Muscle layer of colon (tissue), 2 donors: ENCODE results near the gene TRPV3.

ENCODE experiments used
- H3K27ac ChIP-seq: one replicate; pipeline ENCODE4 v1.7.0; 2013; ENCODE audit warnings: low read depth, mild to moderate bottlenecking, low read length, moderate library complexity
- H3K27me3 ChIP-seq, 2 donors: one replicate each; pipeline ENCODE4 v1.7.0; 2013; ENCODE audit warnings: low read length in 2 of 2, mild to moderate bottlenecking in 2 of 2; ENCODE audit not compliant: insufficient read depth in 2 of 2, control insufficient read depth in 1 of 2
- H3K36me3 ChIP-seq: one replicate; pipeline ENCODE4 v1.7.0; 2013; ENCODE audit warnings: mild to moderate bottlenecking, low read length; ENCODE audit not compliant: insufficient read depth
- H3K4me1 ChIP-seq: one replicate; pipeline ENCODE4 v1.7.0; 2013; ENCODE audit warnings: mild to moderate bottlenecking, low read length; ENCODE audit not compliant: insufficient read depth
- H3K4me3 ChIP-seq, 2 donors: one replicate each; pipeline ENCODE4 v1.7.0; 2013; ENCODE audit warnings: low read length in 2 of 2, low read depth in 1 of 2, mild to moderate bottlenecking in 1 of 2, moderate library complexity in 1 of 2
- H3K9ac ChIP-seq: one replicate; pipeline ENCODE4 v1.7.0; 2013; ENCODE audit warnings: low read length
- H3K9me3 ChIP-seq: one replicate; pipeline ENCODE4 v1.7.0; 2013; ENCODE audit warnings: mild to moderate bottlenecking, low read length
- donor health status: abdominal sarcoma.
- donor health status: Adenocarcinoma of cecum.

TRPV3 gene

GRCh38 chr17:3543453-3543852, 14.2 kb downstream of the TRPV3 start:
- no peak overlapping the region for H3K27ac ChIP-seq
- H3K4me3 ChIP-seq = no peak overlapping the region
- no peaks in the 10 kb centered on the region for H3K36me3 ChIP-seq
- H3K4me1 ChIP-seq = no peaks in the 10 kb centered on the region
- no peaks in the 10 kb centered on the region for H3K9me3 ChIP-seq
- H3K9ac ChIP-seq = no peak overlapping the region
- H3K27me3 ChIP-seq = no peaks in the 10 kb centered on the region

GRCh38 chr17:3542410-3543088, 15.1 kb downstream of the TRPV3 start:
- Histone ChIP-seq H3K4me3 (no peak overlapping the region), H3K9me3 (no peaks in the 10 kb centered on the region), H3K36me3 (no peaks in the 10 kb centered on the region), H3K27ac (no peak overlapping the region), H3K9ac (no peak overlapping the region), H3K4me1 (no peaks in the 10 kb centered on the region), H3K27me3 (no peaks in the 10 kb centered on the region)

DNA sequence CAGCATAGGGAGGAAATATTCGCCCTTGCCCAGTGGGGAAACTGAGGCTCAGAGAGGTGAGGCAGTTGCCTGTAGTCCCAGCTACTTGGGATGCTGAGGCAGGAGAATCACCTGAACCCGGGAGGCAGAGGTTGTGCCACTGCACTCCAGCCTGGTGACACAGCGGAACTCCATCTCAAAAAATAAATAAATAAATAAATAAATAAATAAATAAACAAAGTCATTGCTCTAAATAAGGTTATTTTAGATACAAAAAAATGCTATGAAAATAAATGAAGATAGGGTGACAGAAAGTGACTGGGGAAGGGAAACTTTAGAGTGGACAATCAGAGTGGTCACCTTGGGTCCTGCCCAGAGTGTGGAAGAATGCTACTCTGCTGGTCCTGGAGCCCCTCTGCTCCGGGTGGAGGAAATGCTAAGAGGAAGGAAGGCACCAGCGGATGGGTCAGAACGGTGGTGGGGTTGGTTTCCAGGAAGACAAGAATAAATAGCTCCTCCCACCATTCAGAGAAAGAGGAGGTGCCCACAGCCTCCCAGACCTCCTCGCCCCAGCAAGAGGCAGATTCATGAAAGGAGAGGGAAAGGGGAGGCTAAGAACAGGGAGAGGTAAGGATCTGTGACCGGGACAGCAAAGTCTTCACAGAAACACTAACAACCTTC, 17.6 kb downstream of the TRPV3 start:
- H3K9ac ChIP-seq = no peak overlapping the region
- H3K9me3 ChIP-seq = no peaks in the 10 kb centered on the region
- H3K4me3 ChIP-seq = no peak overlapping the region
- no peaks in the 10 kb centered on the region for H3K36me3 ChIP-seq
- peaks cover 0 to 8% of the 10 kb centered on the region in 2 donors for H3K27me3 ChIP-seq
- H3K4me1 ChIP-seq = no peaks in the 10 kb centered on the region
- H3K27ac ChIP-seq = no peak overlapping the region

- Histone ChIP-seq H3K9me3 (no peaks in the 10 kb centered on the region), H3K4me3 (no peak overlapping the region), H3K36me3 (no peaks in the 10 kb centered on the region), H3K27me3 (peaks cover 0 to 8% of the 10 kb centered on the region in 2 donors), H3K27ac (no peak overlapping the region), H3K4me1 (no peaks in the 10 kb centered on the region), H3K9ac (no peak overlapping the region)
Observed at GRCh38 chr17:3536716-3537115, 20.9 kb downstream of the TRPV3 start.

DNA sequence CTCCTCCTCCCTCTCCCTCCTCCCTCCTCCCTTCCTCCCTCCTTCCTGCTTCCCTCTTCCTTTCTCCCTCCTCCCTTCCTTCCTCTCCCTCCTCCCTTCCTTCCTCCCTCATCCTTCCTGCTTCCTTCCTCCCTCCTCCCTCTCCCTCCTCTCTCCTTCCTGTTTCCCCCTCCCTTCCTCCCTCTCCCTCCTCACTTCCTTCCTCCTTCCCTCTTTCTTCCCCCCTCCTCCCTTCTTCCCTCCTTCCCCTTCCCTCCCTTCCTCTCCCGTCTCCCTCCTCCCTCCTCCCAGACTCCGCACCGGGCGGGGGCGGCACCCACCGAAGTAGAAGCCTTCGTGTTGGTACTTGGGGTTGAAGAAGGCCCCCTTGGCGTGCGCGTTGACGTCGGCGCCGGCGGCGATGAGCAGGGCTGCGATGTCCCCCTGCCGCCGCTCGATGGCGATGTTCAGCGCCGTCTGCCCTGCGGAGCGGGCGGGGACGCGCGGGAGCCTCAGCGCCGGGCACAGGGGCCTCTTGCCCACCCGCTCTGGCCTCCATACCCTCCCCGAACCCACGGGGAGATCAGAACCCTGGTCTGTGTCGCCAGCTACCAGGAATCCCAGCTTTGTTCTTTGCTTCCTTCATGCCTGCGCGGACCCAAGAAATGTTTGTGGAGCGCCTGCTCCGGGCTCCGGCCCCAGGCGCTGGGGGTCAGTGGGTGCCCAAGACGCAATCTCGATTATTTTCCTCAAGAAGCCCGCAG, 22.2 kb downstream of the TRPV3 start:
- Histone ChIP-seq H3K36me3 (no peaks in the 10 kb centered on the region), H3K9ac (no peak overlapping the region), H3K4me3 (peak overlapping the region; percentile 32 to 41), H3K27me3 (peaks cover 0 to 8% of the 10 kb centered on the region in 2 donors), H3K9me3 (no peaks in the 10 kb centered on the region), H3K27ac (peak overlapping the region; percentile 24), H3K4me1 (no peaks in the 10 kb centered on the region)

DNA sequence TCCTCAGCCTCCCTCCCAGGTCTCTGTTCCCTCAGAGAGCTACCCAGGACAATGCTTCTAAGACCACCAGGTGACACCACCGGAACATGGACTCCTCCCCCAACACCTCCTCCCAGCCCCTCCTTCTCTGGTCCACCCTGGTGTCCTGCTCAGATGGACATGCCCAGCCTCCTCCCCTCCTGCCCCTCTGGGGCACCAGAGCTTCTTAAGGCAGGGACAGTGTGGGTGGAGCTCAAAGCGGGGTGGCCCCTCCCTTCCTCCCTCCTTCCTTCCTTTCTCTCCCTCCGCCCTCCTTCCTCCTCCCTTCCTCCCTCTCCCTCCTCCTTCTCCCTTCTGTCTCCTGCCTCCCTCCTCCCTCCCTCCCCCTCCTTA, 22.7 kb downstream of the TRPV3 start:
- no peak overlapping the region for H3K9ac ChIP-seq
- H3K27me3 ChIP-seq = peaks cover 0 to 8% of the 10 kb centered on the region in 2 donors
- no peak overlapping the region for H3K4me3 ChIP-seq
- H3K4me1 ChIP-seq = no peaks in the 10 kb centered on the region
- H3K27ac ChIP-seq = no peak overlapping the region
- H3K9me3 ChIP-seq = no peaks in the 10 kb centered on the region
- H3K36me3 ChIP-seq = no peaks in the 10 kb centered on the region

DNA sequence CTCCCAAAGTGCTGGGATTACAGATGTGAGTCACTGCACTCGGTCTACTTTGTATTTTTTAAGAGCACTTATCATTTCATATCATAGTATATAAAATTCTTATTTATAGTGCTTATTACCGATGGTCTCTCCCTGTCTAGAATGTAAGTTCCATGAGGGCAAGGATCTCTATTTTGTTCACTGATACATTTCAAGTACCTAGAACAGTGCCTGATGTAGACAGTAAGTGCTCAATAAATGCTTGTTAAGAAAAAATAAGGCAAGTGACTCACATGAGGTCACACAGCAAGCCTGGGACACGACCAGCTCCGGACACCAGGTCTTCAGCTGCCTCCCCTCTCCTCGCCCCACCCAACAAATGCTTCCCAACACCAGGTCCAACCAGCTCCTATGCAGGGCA, 23.9 kb downstream of the TRPV3 start:
- Histone ChIP-seq H3K4me1 (no peaks in the 10 kb centered on the region), H3K36me3 (no peaks in the 10 kb centered on the region), H3K27ac (no peak overlapping the region), H3K9ac (no peak overlapping the region), H3K27me3 (peaks cover 0 to 8% of the 10 kb centered on the region in 2 donors), H3K4me3 (no peak overlapping the region), H3K9me3 (no peaks in the 10 kb centered on the region)

DNA sequence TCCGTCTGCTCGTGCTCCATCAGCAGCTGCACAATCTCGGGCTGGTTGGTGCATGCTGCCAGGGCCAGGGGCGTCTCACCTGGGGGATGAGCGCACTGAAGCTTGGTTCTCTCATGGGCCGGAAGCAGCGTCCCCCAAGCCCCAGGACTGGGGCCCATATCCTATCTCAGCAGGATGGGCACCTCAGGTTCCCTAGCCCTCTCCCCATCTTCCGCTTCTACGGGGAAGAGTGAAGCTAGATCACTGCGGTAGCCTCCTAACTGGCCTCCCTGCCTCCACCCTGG, 24.8 kb downstream of the TRPV3 start:
- peaks cover 0 to 8% of the 10 kb centered on the region in 2 donors for H3K27me3 ChIP-seq
- no peaks in the 10 kb centered on the region for H3K4me1 ChIP-seq
- H3K36me3 ChIP-seq = no peaks in the 10 kb centered on the region
- H3K4me3 ChIP-seq = no peak overlapping the region
- H3K9ac ChIP-seq = no peak overlapping the region
- no peaks in the 10 kb centered on the region for H3K9me3 ChIP-seq
- H3K27ac ChIP-seq = no peak overlapping the region

GRCh38 chr17:3532106-3532858, 25.3 kb downstream of the TRPV3 start:
- no peak overlapping the region for H3K4me3 ChIP-seq
- H3K9ac ChIP-seq = no peak overlapping the region
- H3K9me3 ChIP-seq = no peaks in the 10 kb centered on the region
- no peaks in the 10 kb centered on the region for H3K36me3 ChIP-seq
- no peak overlapping the region for H3K27ac ChIP-seq
- no peaks in the 10 kb centered on the region for H3K4me1 ChIP-seq
- peaks cover 0 to 8% of the 10 kb centered on the region in 2 donors for H3K27me3 ChIP-seq

- H3K9ac ChIP-seq = no peak overlapping the region
- peaks cover 0 to 8% of the 10 kb centered on the region in 2 donors for H3K27me3 ChIP-seq
Observed at GRCh38 chr17:3531266-3532101, 26.1 kb downstream of the TRPV3 start.

More at GRCh38 chr17:3531266-3532101, 26.1 kb downstream of the TRPV3 start:
- H3K4me3 ChIP-seq = no peak overlapping the region
- H3K4me1 ChIP-seq = no peaks in the 10 kb centered on the region
- no peaks in the 10 kb centered on the region for H3K9me3 ChIP-seq
- H3K36me3 ChIP-seq = no peaks in the 10 kb centered on the region
- no peak overlapping the region for H3K27ac ChIP-seq
